GM12878 (cell line): Measurements from ENCODE around the gene CCBE1.

Experiments
- ATF2 ChIP-seq: IDR thresholded peaks from 2 replicates; pipeline ENCODE4 v1.6.1; 2012; ENCODE audit warnings: low read length, inconsistent platforms
- CHD2 ChIP-seq: IDR thresholded peaks from 2 replicates; pipeline ENCODE4 v1.6.1; 2011; ENCODE audit warnings: low read depth, low read length, improper control_type of control experiment, borderline replicate concordance
- CTCF ChIP-seq, 3 experiments: IDR thresholded peaks in 2 of 3; conservative IDR thresholded peaks in 1 of 3; 2 replicates each; pipeline ENCODE4 v1.5.1; 2011; ENCODE audit warnings: low read depth in 3 of 3, low read length in 3 of 3, mild to moderate bottlenecking in 3 of 3, control low read depth in 2 of 3, moderate library complexity in 2 of 3, inconsistent platforms in 1 of 3, mixed read lengths in 1 of 3; ENCODE audit not compliant: control insufficient read depth in 2 of 3, insufficient read depth in 1 of 3; ENCODE audit errors: extremely low read depth in 1 of 3
- ETV6 ChIP-seq, 2 experiments: fragments of 450-650 bp in 1 of 2; IDR thresholded peaks in 1 of 2; conservative IDR thresholded peaks in 1 of 2; 2 replicates each; pipeline ENCODE4 v1.6.1; 2014; ENCODE audit warnings: antibody characterized with exemption in 1 of 2, borderline replicate concordance in 1 of 2, low read depth in 1 of 2, mild to moderate bottlenecking in 1 of 2, moderate library complexity in 1 of 2
- MXI1 ChIP-seq: fragments of 150-350 bp; IDR thresholded peaks from 2 replicates; pipeline ENCODE4 v1.6.1; 2011; ENCODE audit warnings: low read depth, mild to moderate bottlenecking, inconsistent platforms, low read length, improper control_type of control experiment
- POLR2AphosphoS5 ChIP-seq: IDR thresholded peaks from 2 replicates; pipeline ENCODE4 v1.6.1; 2011; ENCODE audit warnings: mild to moderate bottlenecking, low read length, inconsistent platforms
- SP1 ChIP-seq: IDR thresholded peaks from one replicate; pipeline ENCODE4 v1.6.1; 2011; ENCODE audit warnings: low read depth, low read length
- TCF12 ChIP-seq: IDR thresholded peaks from 2 replicates; pipeline ENCODE4 v1.6.1; 2011; ENCODE audit warnings: low read depth, mild to moderate bottlenecking, low read length
- ZBTB11 ChIP-seq: fragments of 450-650 bp; formaldehyde crosslinking; IDR thresholded peaks from 2 replicates; pipeline ENCODE4 v1.5.0; 2022; ENCODE audit warnings: mild to moderate bottlenecking, missing genetic modification characterization
- ZNF24 ChIP-seq: fragments of 450-650 bp; IDR thresholded peaks from 2 replicates; pipeline ENCODE4 v1.6.1; 2017; ENCODE audit warnings: antibody characterized with exemption, mild to moderate bottlenecking

GRCh38 chr18:59520562-59521355, 176.5 kb downstream of the CCBE1 start:
- TF ChIP-seq CTCF (IDR thresholded peaks at IDR 0.05 in 2 of 3, conservative IDR thresholded peaks at IDR 0.05 in 1 of 3; ENCODE audit: control insufficient read depth in 2 of 3, extremely low read depth in 1 of 3, insufficient read depth in 1 of 3, low read depth in 3 of 3, low read length in 3 of 3) (no peak), TCF12 (no peak), POLR2AphosphoS5 (no peak), ZNF24 (no peak), ZBTB11 (CRISPR knock-in tag) (no peak), ATF2 (no peak), MXI1 (no peak), SP1 (no peak), ETV6 (conservative IDR thresholded peaks at IDR 0.05 in 1 of 2, IDR thresholded peaks at IDR 0.05 in 1 of 2; ENCODE audit: borderline replicate concordance in 1 of 2, low read depth in 1 of 2) (no peak), CHD2 (no peak)
